ENCODE measurements around the gene CAPRIN1. TPM values are rescaled to one million over a fixed set of nuclear protein-coding genes. Genes with fewer than 3 reads are reported as not detected.

CAPRIN1 gene
- total RNA-seq, 1 donor from 2014 or later, result 252 TPM

DNA sequence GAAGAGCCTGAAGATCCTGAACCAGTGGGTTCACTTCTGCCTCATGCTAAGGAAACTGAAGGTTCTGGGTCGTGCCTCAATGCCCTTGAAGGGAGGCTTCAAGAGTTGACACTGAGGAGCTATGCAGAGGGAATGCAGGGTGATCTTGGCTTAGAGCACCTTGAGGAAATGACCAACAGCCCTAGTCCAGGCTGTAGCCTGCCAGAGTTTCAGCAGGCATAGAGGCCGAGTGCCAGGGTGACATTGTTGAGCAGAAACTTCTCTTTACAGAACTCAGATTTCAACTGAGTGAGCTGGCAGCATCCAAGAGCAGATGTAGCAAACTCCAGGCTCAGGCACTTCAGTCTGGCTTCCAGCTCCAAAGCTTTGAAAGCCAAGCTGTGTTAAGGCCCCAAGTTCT, 23.1 kb upstream of the CAPRIN1 start:
- Mint-ChIP-seq H3K36me3 (ENCODE audit: unreplicated experiment) (no peaks in the 10 kb centered on the region), H3K4me1 (ENCODE audit: unreplicated experiment) (peaks cover 3% of the 10 kb centered on the region), H3K27ac (ENCODE audit: unreplicated experiment) (no peak overlapping the region), H3K27me3 (ENCODE audit: unreplicated experiment) (peaks cover 6% of the 10 kb centered on the region), H3K4me3 (ENCODE audit: unreplicated experiment) (no peak overlapping the region), H3K9me3 (ENCODE audit: unreplicated experiment) (no peaks in the 10 kb centered on the region)
- DNase-seq (ENCODE audit: extremely low spot score, unreplicated experiment), result peak; percentile 38
- TF ChIP-seq, protein P1, sequence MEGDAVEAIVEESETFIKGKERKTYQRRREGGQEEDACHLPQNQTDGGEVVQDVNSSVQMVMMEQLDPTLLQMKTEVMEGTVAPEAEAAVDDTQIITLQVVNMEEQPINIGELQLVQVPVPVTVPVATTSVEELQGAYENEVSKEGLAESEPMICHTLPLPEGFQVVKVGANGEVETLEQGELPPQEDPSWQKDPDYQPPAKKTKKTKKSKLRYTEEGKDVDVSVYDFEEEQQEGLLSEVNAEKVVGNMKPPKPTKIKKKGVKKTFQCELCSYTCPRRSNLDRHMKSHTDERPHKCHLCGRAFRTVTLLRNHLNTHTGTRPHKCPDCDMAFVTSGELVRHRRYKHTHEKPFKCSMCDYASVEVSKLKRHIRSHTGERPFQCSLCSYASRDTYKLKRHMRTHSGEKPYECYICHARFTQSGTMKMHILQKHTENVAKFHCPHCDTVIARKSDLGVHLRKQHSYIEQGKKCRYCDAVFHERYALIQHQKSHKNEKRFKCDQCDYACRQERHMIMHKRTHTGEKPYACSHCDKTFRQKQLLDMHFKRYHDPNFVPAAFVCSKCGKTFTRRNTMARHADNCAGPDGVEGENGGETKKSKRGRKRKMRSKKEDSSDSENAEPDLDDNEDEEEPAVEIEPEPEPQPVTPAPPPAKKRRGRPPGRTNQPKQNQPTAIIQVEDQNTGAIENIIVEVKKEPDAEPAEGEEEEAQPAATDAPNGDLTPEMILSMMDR (IDR thresholded peaks at IDR 0.05), result no peak

- DNase-seq (ENCODE audit: extremely low spot score, unreplicated experiment), result peak; percentile 13
Measured at GRCh38 chr11:34029176-34029575, 22.4 kb upstream of the CAPRIN1 start.

GRCh38 chr11:34030382-34030781, 21.1 kb upstream of the CAPRIN1 start:
- peaks cover 3% of the 10 kb centered on the region for H3K4me1 Mint-ChIP-seq (ENCODE audit: unreplicated experiment)
- H3K9me3 Mint-ChIP-seq (ENCODE audit: unreplicated experiment), result no peaks in the 10 kb centered on the region
- no peaks in the 10 kb centered on the region for H3K36me3 Mint-ChIP-seq (ENCODE audit: unreplicated experiment)
- DNase-seq (ENCODE audit: extremely low spot score, unreplicated experiment), result peak; percentile 4
- TF ChIP-seq, protein P1 (IDR thresholded peaks at IDR 0.05), result no peak
- H3K27me3 Mint-ChIP-seq (ENCODE audit: unreplicated experiment), result peaks cover 6% of the 10 kb centered on the region
- H3K27ac Mint-ChIP-seq (ENCODE audit: unreplicated experiment), result no peak overlapping the region
- H3K4me3 Mint-ChIP-seq (ENCODE audit: unreplicated experiment), result no peak overlapping the region

More at GRCh38 chr11:34029176-34029575, 22.4 kb upstream of the CAPRIN1 start:
- no peaks in the 10 kb centered on the region for H3K9me3 Mint-ChIP-seq (ENCODE audit: unreplicated experiment)
- peaks cover 3% of the 10 kb centered on the region for H3K4me1 Mint-ChIP-seq (ENCODE audit: unreplicated experiment)
- TF ChIP-seq, protein P1 (IDR thresholded peaks at IDR 0.05), result no peak
- no peak overlapping the region for H3K4me3 Mint-ChIP-seq (ENCODE audit: unreplicated experiment)
- peaks cover 6% of the 10 kb centered on the region for H3K27me3 Mint-ChIP-seq (ENCODE audit: unreplicated experiment)
- H3K27ac Mint-ChIP-seq (ENCODE audit: unreplicated experiment), result no peak overlapping the region
- no peaks in the 10 kb centered on the region for H3K36me3 Mint-ChIP-seq (ENCODE audit: unreplicated experiment)

DNA sequence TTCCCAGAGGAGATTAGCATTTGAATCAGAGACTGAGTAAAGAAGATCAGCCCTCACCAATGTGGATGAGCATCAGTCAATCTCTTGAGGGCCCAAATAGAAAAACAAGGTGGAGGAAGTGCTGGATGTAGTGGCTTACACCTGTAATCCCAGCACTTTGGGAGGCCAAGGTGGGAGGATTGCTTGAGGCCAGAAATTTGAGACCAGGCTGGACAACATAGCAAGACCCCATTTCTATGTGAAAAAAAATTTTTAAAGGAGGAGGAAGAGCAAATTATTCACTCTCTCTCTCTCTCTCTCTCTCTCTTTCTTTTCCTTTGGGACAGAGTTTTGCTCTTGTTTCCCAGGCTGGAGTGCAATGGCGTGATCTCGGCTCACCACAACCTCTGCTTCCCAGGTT, 18.1 kb upstream of the CAPRIN1 start:
- H3K27me3 Mint-ChIP-seq (ENCODE audit: unreplicated experiment), result peaks cover 4% of the 10 kb centered on the region
- H3K4me1 Mint-ChIP-seq (ENCODE audit: unreplicated experiment), result peaks cover 3% of the 10 kb centered on the region
- no peak overlapping the region for H3K27ac Mint-ChIP-seq (ENCODE audit: unreplicated experiment)
- TF ChIP-seq, protein P1 (IDR thresholded peaks at IDR 0.05), result no peak
- no peak overlapping the region for H3K4me3 Mint-ChIP-seq (ENCODE audit: unreplicated experiment)
- no peaks in the 10 kb centered on the region for H3K9me3 Mint-ChIP-seq (ENCODE audit: unreplicated experiment)
- no peak for DNase-seq (ENCODE audit: extremely low spot score, unreplicated experiment)
- H3K36me3 Mint-ChIP-seq (ENCODE audit: unreplicated experiment), result no peaks in the 10 kb centered on the region

DNA sequence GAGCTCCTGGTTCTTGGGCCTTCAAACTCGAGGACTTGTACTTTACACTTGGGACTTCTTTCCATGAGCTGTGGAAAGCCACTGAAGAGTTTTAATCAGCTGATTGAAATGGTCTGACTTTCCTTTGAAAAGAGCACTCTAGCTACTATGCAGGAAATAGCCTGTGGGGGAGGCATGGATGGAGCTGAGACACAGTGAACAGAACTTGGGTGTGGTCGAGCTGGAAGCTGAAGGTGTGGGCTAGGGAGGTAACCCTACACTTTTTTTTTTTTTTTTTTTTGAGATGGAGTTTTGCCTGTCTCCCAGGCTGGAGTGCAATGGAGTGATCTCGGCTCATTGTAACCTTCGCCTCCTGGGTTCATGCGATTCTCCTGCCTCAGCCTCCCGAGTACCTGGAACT, 17.5 kb upstream of the CAPRIN1 start:
- Mint-ChIP-seq H3K9me3 (ENCODE audit: unreplicated experiment) (no peaks in the 10 kb centered on the region), H3K4me3 (ENCODE audit: unreplicated experiment) (no peak overlapping the region), H3K27ac (ENCODE audit: unreplicated experiment) (no peak overlapping the region), H3K27me3 (ENCODE audit: unreplicated experiment) (no peaks in the 10 kb centered on the region), H3K4me1 (ENCODE audit: unreplicated experiment) (peaks cover 3% of the 10 kb centered on the region), H3K36me3 (ENCODE audit: unreplicated experiment) (no peaks in the 10 kb centered on the region)
- no peak for DNase-seq (ENCODE audit: extremely low spot score, unreplicated experiment)
- TF ChIP-seq, protein P1 (IDR thresholded peaks at IDR 0.05), result no peak

Measured in osteocyte (in vitro differentiated cells).